ENCODE data around the gene GNAS.

Gene GNAS

GRCh38 chr20:58853466-58853865 is 950 bp downstream of the GNAS start:
- TF ChIP-seq EZH2phosphoT487 (IDR thresholded peaks at IDR 0.05; ENCODE audit: borderline replicate concordance, low read length): no peak
- TF ChIP-seq CTCF (IDR thresholded peaks at IDR 0.05; ENCODE audit: low read depth, low read length, poor library complexity, severe bottlenecking): no peak
- no peaks in the 10 kb centered on the region for H4K20me1 ChIP-seq (ENCODE audit: control insufficient read depth, insufficient read depth, low read depth, low read length)
- H3K79me2 ChIP-seq (ENCODE audit: control insufficient read depth, low read length): peaks cover 25% of the 10 kb centered on the region
- peaks cover 21% of the 10 kb centered on the region for H3K4me1 ChIP-seq (ENCODE audit: control insufficient read depth, low read length)
- H3K9me2 ChIP-seq (replicated peaks; ENCODE audit: control insufficient read depth, low read length): no peaks in the 10 kb centered on the region
- no peaks in the 10 kb centered on the region for H3F3A ChIP-seq (ENCODE audit: control insufficient read depth, insufficient read depth)
- H3K27ac ChIP-seq (ENCODE audit: low read depth, low read length): no peak overlapping the region
- H3K36me3 ChIP-seq (ENCODE audit: control insufficient read depth, low read length): peaks cover 2% of the 10 kb centered on the region; the same call in 1 of the 2 replicates
- peaks cover 41% of the 10 kb centered on the region for H3K27me3 ChIP-seq (ENCODE audit: control insufficient read depth, low read length)
- no peak overlapping the region for H3K4me2 ChIP-seq (ENCODE audit: low read length)
- H3K9me3 ChIP-seq (ENCODE audit: control insufficient read depth, insufficient read depth, low read length): no peaks in the 10 kb centered on the region
- no peak overlapping the region for H3K4me3 ChIP-seq (ENCODE audit: low read length)

GRCh38 chr20:58853976-58854637 is 1.6 kb downstream of the GNAS start:
- Histone ChIP-seq H3K36me3 (ENCODE audit: control insufficient read depth, low read length) (no peaks in the 10 kb centered on the region), H4K20me1 (ENCODE audit: control insufficient read depth, insufficient read depth, low read depth, low read length) (no peaks in the 10 kb centered on the region), H3K9me3 (ENCODE audit: control insufficient read depth, insufficient read depth, low read length) (no peaks in the 10 kb centered on the region), H3F3A (ENCODE audit: control insufficient read depth, insufficient read depth) (no peaks in the 10 kb centered on the region), H3K27ac (ENCODE audit: low read depth, low read length) (no peak overlapping the region), H3K4me3 (ENCODE audit: low read length) (no peak overlapping the region), H3K9me2 (replicated peaks; ENCODE audit: control insufficient read depth, low read length) (no peaks in the 10 kb centered on the region), H3K4me1 (ENCODE audit: control insufficient read depth, low read length) (peaks cover 21% of the 10 kb centered on the region), H3K79me2 (ENCODE audit: control insufficient read depth, low read length) (peaks cover 18% of the 10 kb centered on the region), H3K4me2 (ENCODE audit: low read length) (no peak overlapping the region), H3K27me3 (ENCODE audit: control insufficient read depth, low read length) (peaks cover 47% of the 10 kb centered on the region)
- TF ChIP-seq CTCF (IDR thresholded peaks at IDR 0.05; ENCODE audit: low read depth, low read length, poor library complexity, severe bottlenecking) (no peak), EZH2phosphoT487 (IDR thresholded peaks at IDR 0.05; ENCODE audit: borderline replicate concordance, low read length) (no peak)

GRCh38 chr20:58854638-58855471 is 2.3 kb downstream of the GNAS start:
- no peak overlapping the region for H3K4me3 ChIP-seq (ENCODE audit: low read length)
- peaks cover 15% of the 10 kb centered on the region for H3K4me1 ChIP-seq (ENCODE audit: control insufficient read depth, low read length)
- H3K27me3 ChIP-seq (ENCODE audit: control insufficient read depth, low read length): peaks cover 49% of the 10 kb centered on the region
- no peaks in the 10 kb centered on the region for H4K20me1 ChIP-seq (ENCODE audit: control insufficient read depth, insufficient read depth, low read depth, low read length)
- H3K79me2 ChIP-seq (ENCODE audit: control insufficient read depth, low read length): peaks cover 11% of the 10 kb centered on the region
- TF ChIP-seq EZH2phosphoT487 (IDR thresholded peaks at IDR 0.05; ENCODE audit: borderline replicate concordance, low read length): no peak
- no peaks in the 10 kb centered on the region for H3K36me3 ChIP-seq (ENCODE audit: control insufficient read depth, low read length)
- H3K9me2 ChIP-seq (replicated peaks; ENCODE audit: control insufficient read depth, low read length): no peaks in the 10 kb centered on the region
- no peak overlapping the region for H3K4me2 ChIP-seq (ENCODE audit: low read length)
- H3K9me3 ChIP-seq (ENCODE audit: control insufficient read depth, insufficient read depth, low read length): no peaks in the 10 kb centered on the region
- no peak overlapping the region for H3K27ac ChIP-seq (ENCODE audit: low read depth, low read length)
- H3F3A ChIP-seq (ENCODE audit: control insufficient read depth, insufficient read depth): no peaks in the 10 kb centered on the region

Data from DOHH2 (cell line).